Tibial artery (tissue), 4 donors: ENCODE measurements around the gene SLC1A3.
"Not testable (repeated sequence)": the region's sequence is repeated elsewhere in the genome, so short reads cannot be mapped to it uniquely, and the experiment has no call there.

ENCODE experiments used
- DNase-seq, 2 donors: peaks; one replicate each; pipeline ENCODE4 v3.0.0-alpha.2; 2019
- H3K27ac ChIP-seq, 2 donors: fragments of 200-600 bp; sonication (generic) in 1 of 2; 1 replicate in 1 of 2; 2 replicates in 1 of 2; pipeline ENCODE4 v1.5.1; 2018 to 2019; ENCODE audit warnings: mild to moderate bottlenecking in 1 of 2
- H3K27me3 ChIP-seq, 2 donors: fragments of 200-600 bp; sonication (generic) in 1 of 2; one replicate each; pipeline versions ENCODE4 v1.5.1 to v1.6.0; 2016 to 2019
- H3K36me3 ChIP-seq, 3 donors: fragments of 200-600 bp; sonication (generic) in 2 of 3; one replicate each; pipeline ENCODE4 v1.5.1; 2016 to 2019; ENCODE audit warnings: mild to moderate bottlenecking in 2 of 3
- H3K4me1 ChIP-seq, 4 donors: fragments of 200-600 bp; sonication (generic) in 2 of 4; 1 replicate in 3 of 4; 2 replicates in 1 of 4; pipeline ENCODE4 v1.5.1; 2016 to 2019
- H3K4me3 ChIP-seq, 2 donors: fragments of 200-600 bp; sonication (generic) in 1 of 2; 1 replicate in 1 of 2; 2 replicates in 1 of 2; pipeline ENCODE4 v1.5.1; 2018 to 2019; ENCODE audit warnings: mild to moderate bottlenecking in 2 of 2
- H3K9me3 ChIP-seq, 3 donors: fragments of 200-600 bp; sonication (generic) in 1 of 3; one replicate each; pipeline ENCODE4 v1.5.1; 2016 to 2019
- CTCF ChIP-seq, 2 experiments: fragments of 200-600 bp in 1 of 2; fragments of 450-650 bp in 1 of 2; IDR thresholded peaks; one replicate each; pipeline ENCODE4 v1.5.1; 2017 to 2019; ENCODE audit warnings: antibody characterized with exemption in 2 of 2, mild to moderate bottlenecking in 1 of 2, moderate library complexity in 1 of 2
- intact Hi-C: fragments of 100-400 bp; cut with DNase I; formaldehyde crosslinking; loops from one replicate; pipeline ENCODE4 v1.15.0; 2023; ENCODE audit warnings: low total_unique reads

The SLC1A3 gene

GRCh38 chr5:36643162-36643561 is 36.8 kb downstream of the SLC1A3 start:
- H3K4me1 ChIP-seq: no peaks in the 10 kb centered on the region

GRCh38 chr5:36643841-36644240 is 37.4 kb downstream of the SLC1A3 start:
- H3K9me3 ChIP-seq, H3K27ac ChIP-seq, H3K4me3 ChIP-seq, H3K36me3 ChIP-seq, H3K4me1 ChIP-seq, intact Hi-C loops, DNase-seq, H3K27me3 ChIP-seq: not testable (repeated sequence)

More at GRCh38 chr5:36643162-36643561, 36.8 kb downstream of the SLC1A3 start:
- H3K36me3 ChIP-seq: no peaks in the 10 kb centered on the region
- H3K9me3 ChIP-seq: no peaks in the 10 kb centered on the region
- no peak for TF ChIP-seq CTCF (IDR thresholded peaks at IDR 0.05)
- no peak overlapping the region for H3K27ac ChIP-seq
- H3K4me3 ChIP-seq: no peak overlapping the region
- no peaks in the 10 kb centered on the region for H3K27me3 ChIP-seq
- intact Hi-C loops: no loop called here
- DNase-seq: no peak

GRCh38 chr5:36644727-36645126 is 38.3 kb downstream of the SLC1A3 start:
- no peaks in the 10 kb centered on the region for H3K27me3 ChIP-seq

GRCh38 chr5:36646100-36646499 is 39.7 kb downstream of the SLC1A3 start:
- intact Hi-C loops: no loop called here

More at GRCh38 chr5:36644727-36645126, 38.3 kb downstream of the SLC1A3 start:
- DNase-seq: no peak
- H3K36me3 ChIP-seq: no peaks in the 10 kb centered on the region
- no peak overlapping the region for H3K27ac ChIP-seq
- H3K9me3 ChIP-seq: no peaks in the 10 kb centered on the region
- H3K4me3 ChIP-seq: no peak overlapping the region
- no peaks in the 10 kb centered on the region for H3K4me1 ChIP-seq
- intact Hi-C loops: no loop called here
- TF ChIP-seq CTCF (IDR thresholded peaks at IDR 0.05): no peak

GRCh38 chr5:36646507-36647023 is 40.2 kb downstream of the SLC1A3 start:
- H3K27ac ChIP-seq: no peak overlapping the region
- DNase-seq: no peak
- intact Hi-C loops: no loop called here
- H3K9me3 ChIP-seq: no peaks in the 10 kb centered on the region
- H3K36me3 ChIP-seq: no peaks in the 10 kb centered on the region
- no peaks in the 10 kb centered on the region for H3K27me3 ChIP-seq
- no peaks in the 10 kb centered on the region for H3K4me1 ChIP-seq
- TF ChIP-seq CTCF (IDR thresholded peaks at IDR 0.05): no peak
- H3K4me3 ChIP-seq: no peak overlapping the region

More at GRCh38 chr5:36646100-36646499, 39.7 kb downstream of the SLC1A3 start:
- Histone ChIP-seq H3K36me3 (no peaks in the 10 kb centered on the region), H3K27me3 (no peaks in the 10 kb centered on the region), H3K9me3 (no peaks in the 10 kb centered on the region), H3K4me3 (no peak overlapping the region), H3K27ac (no peak overlapping the region), H3K4me1 (no peaks in the 10 kb centered on the region)
- no peak for TF ChIP-seq CTCF (IDR thresholded peaks at IDR 0.05)
- DNase-seq: no peak

GRCh38 chr5:36647046-36647445 is 40.6 kb downstream of the SLC1A3 start:
- TF ChIP-seq CTCF (IDR thresholded peaks at IDR 0.05): no peak
- Histone ChIP-seq H3K4me1 (no peaks in the 10 kb centered on the region), H3K4me3 (no peak overlapping the region), H3K9me3 (no peaks in the 10 kb centered on the region), H3K27me3 (no peaks in the 10 kb centered on the region), H3K27ac (no peak overlapping the region), H3K36me3 (no peaks in the 10 kb centered on the region)
- intact Hi-C loops: no loop called here
- no peak for DNase-seq
